GF-D8 (cell line): ENCODE measurements around the gene WDR75.
"Not testable (repeated sequence)": the region's sequence is repeated elsewhere in the genome, so short reads cannot be mapped to it uniquely, and the experiment has no call there.

Experiments used
- DNase-seq: peaks from one replicate; lab custom pipeline; 2025; lab: John Stamatoyannopoulos, UW

WDR75 gene

GRCh38 chr2:189441709-189442074 lies 418 bp downstream of the WDR75 start:
- no peak for DNase-seq

- no peak for DNase-seq
These were observed 1.2 kb downstream of the WDR75 start for GRCh38 chr2:189442468-189442867.

GRCh38 chr2:189444322-189444721 lies 3.0 kb downstream of the WDR75 start:
- no peak for DNase-seq

DNA sequence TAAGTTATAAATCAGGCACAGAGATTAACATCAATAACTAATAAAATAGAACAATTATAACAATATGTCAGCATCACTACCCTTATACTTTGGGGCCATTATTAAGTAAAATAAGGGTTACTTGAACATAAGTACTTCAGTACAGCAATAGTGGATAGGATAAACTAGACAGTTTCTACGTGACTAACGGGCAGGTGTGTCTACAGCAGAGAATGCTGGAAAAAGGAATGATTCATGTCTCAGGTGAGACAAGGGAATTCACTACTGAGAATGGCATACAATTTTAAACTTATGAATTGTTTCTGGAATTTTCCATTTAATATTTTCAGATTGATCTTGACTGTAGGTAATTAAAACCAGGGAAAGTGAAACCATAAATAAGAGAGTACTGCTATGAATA lies 5.5 kb downstream of the WDR75 start:
- no peak for DNase-seq

GRCh38 chr2:189454009-189454408 lies 12.7 kb downstream of the WDR75 start:
- no peak for DNase-seq

DNA sequence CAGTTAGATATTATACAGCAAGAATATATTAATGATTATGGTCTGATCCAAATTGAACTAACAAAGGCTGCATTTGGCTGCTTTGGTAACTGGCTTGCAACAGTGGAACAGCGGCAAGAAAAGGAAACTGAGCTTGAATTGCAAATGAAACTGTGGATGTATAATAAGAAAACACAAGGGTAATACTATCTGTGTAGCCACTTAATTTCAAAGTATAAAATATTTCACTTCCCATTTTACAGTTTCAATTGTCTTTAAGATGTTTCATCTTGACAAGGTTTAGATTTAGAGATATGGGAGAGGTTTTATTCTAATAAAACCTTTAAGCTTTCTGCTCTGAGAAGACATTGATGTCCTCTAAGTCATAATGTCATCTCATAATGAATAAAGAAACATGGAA lies 23.8 kb downstream of the WDR75 start:
- DNase-seq = no peak

GRCh38 chr2:189465478-189465877 lies 24.2 kb downstream of the WDR75 start:
- DNase-seq = no peak

- no peak for DNase-seq
These were observed 24.8 kb downstream of the WDR75 start for GRCh38 chr2:189466046-189466445.

- DNase-seq = no peak
These were observed 25.4 kb downstream of the WDR75 start for GRCh38 chr2:189466656-189467055.

- no peak for DNase-seq
These were observed 25.9 kb downstream of the WDR75 start for GRCh38 chr2:189467160-189467559.

DNA sequence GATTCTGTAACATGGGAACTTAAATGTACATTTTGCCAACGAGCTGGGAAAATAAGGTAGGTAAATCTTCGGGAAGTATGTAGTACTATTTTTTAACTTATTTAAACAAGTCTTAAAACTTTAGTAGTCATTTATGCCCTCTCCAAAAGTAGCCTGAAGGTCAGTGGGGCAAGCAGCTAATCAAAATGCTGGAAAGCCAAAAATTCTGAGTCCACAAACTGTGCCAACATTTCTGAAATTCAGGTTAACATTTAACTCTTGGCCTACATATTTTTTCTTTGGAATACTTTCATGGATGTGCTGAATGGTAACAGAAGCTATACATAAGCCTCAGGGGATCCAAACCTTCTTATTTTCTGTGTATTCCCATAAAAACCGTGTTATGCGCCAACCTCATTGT lies 26.3 kb downstream of the WDR75 start:
- no peak for DNase-seq

DNA sequence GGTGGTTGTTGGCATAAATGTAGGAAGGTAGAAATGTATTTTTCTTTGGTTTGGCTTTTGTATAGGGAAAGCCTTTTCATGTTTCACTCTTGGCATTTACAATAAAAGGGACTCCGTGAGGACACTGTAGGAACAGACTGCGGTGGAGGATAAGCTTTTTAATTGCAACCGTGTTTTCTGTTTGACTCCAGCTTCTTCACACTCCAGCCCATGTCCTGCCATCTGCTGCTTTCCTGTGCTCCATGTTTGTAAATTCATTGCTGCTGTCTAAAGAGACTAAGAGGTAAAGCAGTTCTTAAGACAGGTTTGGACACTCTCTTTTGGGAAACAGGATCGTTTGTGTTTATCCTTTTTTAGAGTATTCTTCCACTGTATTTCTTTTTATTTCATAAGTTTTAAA lies 33.3 kb downstream of the WDR75 start:
- no peak for DNase-seq

GRCh38 chr2:189477756-189478155 lies 36.5 kb downstream of the WDR75 start:
- DNase-seq = no peak

- not testable (repeated sequence) for DNase-seq
These were observed 37.0 kb downstream of the WDR75 start for GRCh38 chr2:189478289-189478688.

DNA sequence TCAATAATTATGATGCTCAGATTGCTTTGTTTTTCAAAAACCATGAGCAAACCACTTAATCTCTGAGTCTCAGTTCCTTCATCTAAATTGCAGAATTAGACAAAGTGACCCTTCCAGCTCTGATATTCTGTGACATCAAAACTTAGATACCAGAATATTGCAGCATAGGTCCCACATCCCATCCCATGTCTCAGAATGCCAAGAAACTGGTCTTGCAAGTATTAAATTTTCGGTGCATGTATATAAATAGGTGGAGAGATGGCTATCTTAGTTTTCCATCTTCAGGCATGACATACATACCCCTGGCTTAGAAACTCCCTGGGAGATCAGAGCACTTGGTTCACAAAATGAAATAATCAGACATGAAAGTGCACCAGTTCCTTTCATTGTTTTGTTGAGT lies 39.8 kb downstream of the WDR75 start:
- DNase-seq = no peak

DNA sequence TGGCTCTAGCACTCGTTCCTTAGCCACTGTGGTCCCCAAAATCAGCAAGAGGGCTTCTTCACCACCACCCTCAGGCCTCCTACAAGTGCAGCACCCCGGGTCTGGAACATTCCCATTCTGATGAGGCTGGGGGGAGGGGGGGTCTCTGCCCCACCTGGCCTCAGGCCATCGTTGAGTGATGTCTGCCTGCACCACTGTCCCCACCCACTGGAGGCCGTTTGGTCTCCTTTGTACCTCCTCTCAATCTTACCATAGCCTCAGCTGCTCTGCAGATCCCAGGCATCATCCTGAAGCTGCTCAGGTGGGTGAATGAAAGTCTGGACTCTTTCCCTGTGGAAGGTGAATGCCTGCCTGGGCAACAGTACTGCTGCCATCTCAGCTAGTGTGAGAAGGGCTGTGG lies 42.3 kb downstream of the WDR75 start:
- no peak for DNase-seq

DNA sequence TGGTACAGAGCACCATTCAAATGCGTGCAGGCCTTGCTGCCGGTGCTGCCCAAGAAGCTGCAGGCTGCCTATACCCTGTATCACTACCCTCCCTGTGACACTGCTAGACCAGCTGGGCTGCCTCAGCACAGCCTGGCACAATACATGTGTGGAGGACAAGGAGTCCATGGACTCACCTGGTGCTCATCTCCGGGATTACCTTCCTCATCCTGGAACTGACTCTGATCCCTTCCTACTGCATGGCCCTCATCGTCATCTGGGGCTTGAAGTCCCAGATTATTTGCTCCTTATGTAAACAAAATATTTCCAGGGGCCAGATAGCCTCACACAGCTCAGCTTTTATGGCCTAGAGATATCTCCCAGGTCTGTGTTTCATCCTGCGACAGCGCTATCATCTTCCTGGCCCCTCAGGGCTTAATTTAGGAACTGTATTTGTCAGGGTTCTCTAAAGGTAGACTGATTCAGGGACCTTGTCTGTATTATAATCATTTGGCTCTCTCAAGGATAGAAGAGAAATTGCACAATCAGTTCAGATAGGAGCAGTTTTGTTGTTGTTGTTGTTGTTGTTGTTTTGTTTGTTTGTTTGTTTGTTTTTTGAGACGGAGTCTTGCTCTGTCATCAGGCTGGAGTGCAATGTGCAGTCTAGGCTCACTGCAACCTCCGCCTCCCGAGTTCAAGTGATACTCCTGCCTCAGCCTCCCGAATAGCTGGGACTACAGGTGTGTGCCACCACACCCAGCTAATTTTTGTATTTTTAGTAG lies 42.9 kb downstream of the WDR75 start:
- DNase-seq = no peak

DNA sequence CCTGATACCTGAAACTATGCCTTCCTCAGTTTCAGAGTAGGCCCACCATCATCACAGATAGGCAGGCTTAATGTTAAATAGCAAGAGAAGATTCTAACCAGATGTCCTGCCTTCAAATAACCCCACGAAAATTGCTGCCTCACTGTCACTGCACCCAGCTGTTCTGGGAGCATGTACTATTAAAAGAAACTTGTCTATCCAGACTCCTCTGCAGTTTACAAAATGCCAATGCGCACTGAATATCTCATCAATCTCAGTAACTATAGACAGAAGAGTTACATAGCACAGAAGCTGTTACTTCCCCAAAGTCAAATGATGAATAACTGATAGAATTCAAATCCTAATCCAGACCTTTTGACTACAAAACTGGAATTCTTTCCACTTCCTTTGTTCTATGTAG lies 43.9 kb downstream of the WDR75 start:
- DNase-seq = no peak

DNA sequence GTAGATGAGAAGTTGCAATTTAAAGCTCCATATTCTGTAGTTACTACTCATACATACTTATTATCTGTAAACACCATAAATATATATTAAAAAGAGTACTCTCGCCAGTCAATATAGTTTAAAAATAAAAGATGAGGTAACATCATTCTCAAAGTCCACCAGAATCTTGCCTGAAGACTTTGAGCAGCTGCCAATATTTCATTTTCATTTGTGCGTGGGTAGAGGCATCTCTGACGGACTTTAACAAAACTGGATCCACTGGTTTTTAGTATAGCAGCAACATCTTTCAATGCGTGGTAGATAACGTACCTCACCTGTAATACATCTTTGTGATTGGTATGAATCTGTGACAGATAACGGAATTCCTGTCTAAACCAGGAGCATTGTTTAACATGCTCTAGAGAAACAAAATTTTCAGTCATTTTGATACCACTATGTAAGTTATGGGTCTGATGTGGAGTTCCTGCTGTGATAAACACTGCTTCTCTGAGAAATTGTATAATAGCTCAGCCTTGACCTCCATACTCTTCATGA lies 45.0 kb downstream of the WDR75 start:
- no peak for DNase-seq

DNA sequence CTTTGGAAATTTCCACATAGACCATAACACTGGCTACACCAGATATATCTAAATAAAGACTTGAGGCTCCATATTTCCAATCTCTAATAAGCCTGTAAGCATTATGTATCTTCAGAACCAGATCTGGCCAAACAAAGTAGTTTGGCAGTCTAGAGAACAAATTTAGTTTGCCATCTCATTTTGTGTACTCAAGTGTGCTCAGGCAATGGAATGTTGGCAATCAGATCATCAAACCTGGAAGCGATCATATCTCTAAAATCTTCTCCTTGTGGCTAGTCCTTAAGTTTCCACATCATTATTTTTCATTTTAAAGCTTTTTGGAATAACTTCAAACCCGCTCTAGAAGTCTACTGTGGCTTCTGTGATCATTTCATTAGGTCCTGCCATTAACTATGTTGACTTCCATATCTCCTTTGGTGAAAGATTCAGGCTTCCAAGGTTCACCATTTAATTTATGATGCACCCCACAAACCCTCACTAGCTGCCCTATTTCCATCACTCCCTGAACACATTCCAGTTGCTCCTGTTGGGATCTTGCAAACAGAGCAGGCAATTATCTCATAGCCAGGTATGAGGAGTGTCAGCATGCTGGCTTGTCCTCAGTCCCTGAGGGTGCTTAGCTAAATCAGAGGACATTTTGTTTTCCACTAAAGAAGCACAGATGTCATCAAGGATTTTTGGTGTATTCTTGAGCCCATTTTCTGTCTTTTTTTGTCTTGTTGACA lies 46.2 kb downstream of the WDR75 start:
- no peak for DNase-seq

DNA sequence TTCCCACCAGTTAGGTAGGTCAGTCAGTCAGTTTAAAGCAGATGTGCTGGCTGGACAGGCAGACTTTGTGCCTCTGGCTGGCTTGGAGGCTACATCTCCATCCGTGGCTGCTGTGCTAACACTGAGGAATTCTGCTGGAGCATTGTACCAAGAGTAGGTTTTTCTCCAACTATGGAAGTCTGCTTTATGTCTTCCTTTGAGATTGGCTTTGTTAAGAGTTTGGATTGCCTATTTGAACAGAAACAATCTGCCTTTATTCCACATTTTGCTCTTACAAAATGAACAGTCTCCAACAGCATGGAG lies 46.7 kb downstream of the WDR75 start:
- DNase-seq = no peak

GRCh38 chr2:189492451-189492850 lies 51.2 kb downstream of the WDR75 start:
- DNase-seq = no peak

GRCh38 chr2:189498205-189498604 lies 56.9 kb downstream of the WDR75 start:
- no peak for DNase-seq

GRCh38 chr2:189499137-189499536 lies 57.9 kb downstream of the WDR75 start:
- DNase-seq = no peak
